GM23338 (cell line): Measurements from ENCODE around the gene CASP5. TPM values are rescaled to one million over a fixed set of nuclear protein-coding genes. Genes with fewer than 3 reads are reported as not detected.

Source experiments
- ATAC-seq: fragments of 200-7000 bp; cut with Tn5 transposase; 3 replicates; pipeline ENCODE4 v1.9.1; 2020
- DNase-seq: peaks from one replicate; pipeline ENCODE4 v3.0.0-alpha.2; 2015; ENCODE audit warnings: low spot score
- H2AFZ ChIP-seq: fragments of 200-600 bp; sonication (generic); 2 replicates; pipeline ENCODE4 v1.8.0; 2016; ENCODE audit warnings: antibody characterized with exemption, mild to moderate bottlenecking, moderate library complexity
- H3F3A ChIP-seq: fragments of 200-600 bp; sonication (generic); replicated peaks from 2 replicates; pipeline ENCODE4 v1.8.0; 2017; ENCODE audit warnings: antibody characterized with exemption, mixed run types, low read depth
- H3K27ac ChIP-seq: fragments of 200-600 bp; sonication (generic); 2 replicates; pipeline ENCODE4 v1.6.1; 2016; ENCODE audit warnings: low read depth
- H3K27me3 ChIP-seq: fragments of 200-600 bp; sonication (generic); 2 replicates; pipeline ENCODE4 v1.8.0; 2016; ENCODE audit warnings: mild to moderate bottlenecking, mixed run types, moderate library complexity; ENCODE audit not compliant: insufficient read depth
- H3K36me3 ChIP-seq: fragments of 200-600 bp; sonication (generic); 2 replicates; pipeline ENCODE4 v1.8.0; 2016; ENCODE audit warnings: mild to moderate bottlenecking; ENCODE audit not compliant: insufficient read depth
- H3K4me1 ChIP-seq: fragments of 200-600 bp; sonication (generic); 2 replicates; pipeline ENCODE4 v1.8.0; 2016; ENCODE audit warnings: mild to moderate bottlenecking, moderate library complexity; ENCODE audit not compliant: insufficient read depth
- H3K4me2 ChIP-seq: fragments of 200-600 bp; sonication (generic); 2 replicates; pipeline ENCODE4 v1.7.1; 2017; ENCODE audit warnings: mixed run types
- H3K4me3 ChIP-seq: fragments of 200-600 bp; sonication (generic); 2 replicates; pipeline ENCODE4 v1.6.1; 2016; ENCODE audit warnings: mixed run types
- H3K79me2 ChIP-seq: fragments of 200-600 bp; sonication (generic); replicated peaks from 2 replicates; pipeline ENCODE4 v1.8.0; 2017; ENCODE audit warnings: mild to moderate bottlenecking; ENCODE audit not compliant: insufficient read depth
- H3K9me2 ChIP-seq: fragments of 200-600 bp; sonication (generic); 2 replicates; pipeline ENCODE4 v1.8.0; 2017; ENCODE audit not compliant: insufficient read depth
- H4K20me1 ChIP-seq: fragments of 200-600 bp; sonication (generic); replicated peaks from 2 replicates; pipeline ENCODE4 v1.8.0; 2017; ENCODE audit warnings: mild to moderate bottlenecking; ENCODE audit not compliant: insufficient read depth
- H3K27ac Mint-ChIP-seq: 2 replicates; pipeline ENCODE4 v1.8.0; 2020; ENCODE audit warnings: inconsistent platforms, mild to moderate bottlenecking, moderate library complexity, mixed read lengths
- H3K27me3 Mint-ChIP-seq: 3 replicates; pipeline ENCODE4 v1.8.0; 2022; ENCODE audit warnings: low read depth, mild to moderate bottlenecking, moderate library complexity, mixed read lengths, inconsistent platforms; ENCODE audit not compliant: insufficient read depth, poor library complexity
- H3K36me3 Mint-ChIP-seq: 3 replicates; pipeline ENCODE4 v1.8.0; 2021; ENCODE audit warnings: low read depth, mild to moderate bottlenecking, inconsistent platforms, moderate library complexity, mixed read lengths
- H3K4me1 Mint-ChIP-seq: 3 replicates; pipeline ENCODE4 v1.8.0; 2020; ENCODE audit warnings: mild to moderate bottlenecking, inconsistent platforms, mixed read lengths
- H3K4me3 Mint-ChIP-seq: 3 replicates; pipeline ENCODE4 v1.8.0; 2021; ENCODE audit warnings: moderate library complexity, mild to moderate bottlenecking, inconsistent platforms, mixed read lengths
- H3K9me3 Mint-ChIP-seq: 3 replicates; pipeline ENCODE4 v1.8.0; 2020; ENCODE audit warnings: moderate library complexity, mild to moderate bottlenecking, inconsistent platforms, mixed read lengths
- CREB1 ChIP-seq: fragments of 250-450 bp; sonication (Bioruptor Pico); IDR thresholded peaks from 2 replicates; pipeline ENCODE4 v1.5.0; 2020; ENCODE audit warnings: low read depth, mild to moderate bottlenecking, moderate library complexity
- CTCF ChIP-seq, 2 experiments: fragments of 200-600 bp in 1 of 2; sonication (generic) in 1 of 2; conservative IDR thresholded peaks; 2 replicates each; pipeline versions ENCODE4 v1.5.1 to v1.6.1; 2016 to 2017; ENCODE audit warnings: antibody characterized with exemption in 2 of 2, low read depth in 2 of 2, mild to moderate bottlenecking in 2 of 2, moderate library complexity in 1 of 2
- EZH2 ChIP-seq: fragments of 200-600 bp; sonication (generic); IDR thresholded peaks from one replicate; pipeline ENCODE4 v1.8.0; 2017; ENCODE audit warnings: antibody characterized with exemption, mild to moderate bottlenecking, low read depth; ENCODE audit not compliant: unreplicated experiment
- EZH2phosphoT487 ChIP-seq: fragments of 200-600 bp; sonication (generic); IDR thresholded peaks from one replicate; pipeline ENCODE4 v1.8.1; 2018; ENCODE audit warnings: antibody characterized with exemption; ENCODE audit not compliant: unreplicated experiment
- JUNB ChIP-seq: IDR thresholded peaks from one replicate; pipeline ENCODE4 v1.6.1; 2016; ENCODE audit warnings: antibody characterized with exemption; ENCODE audit not compliant: unreplicated experiment
- NANOG ChIP-seq: IDR thresholded peaks from 2 replicates; pipeline ENCODE4 v1.6.1; 2016; ENCODE audit warnings: antibody characterized with exemption, borderline replicate concordance
- POLR2AphosphoS5 ChIP-seq: IDR thresholded peaks from 2 replicates; pipeline ENCODE4 v1.6.1; 2016; ENCODE audit warnings: antibody characterized with exemption, low read depth
- REST ChIP-seq: IDR thresholded peaks from one replicate; pipeline ENCODE4 v1.6.1; 2018; ENCODE audit warnings: antibody characterized with exemption; ENCODE audit not compliant: unreplicated experiment
- STAT1 ChIP-seq: IDR thresholded peaks from one replicate; pipeline ENCODE4 v1.6.1; 2016; ENCODE audit warnings: antibody characterized with exemption; ENCODE audit not compliant: unreplicated experiment
- ZNF114 ChIP-seq: fragments of 250-450 bp; sonication (Bioruptor Pico); IDR thresholded peaks from 2 replicates; pipeline ENCODE4 v1.5.0; 2020; ENCODE audit warnings: mild to moderate bottlenecking, moderate library complexity
- ZNF331 ChIP-seq: fragments of 250-450 bp; sonication (Bioruptor Pico); IDR thresholded peaks from 2 replicates; pipeline ENCODE4 v1.5.0; 2020; ENCODE audit warnings: low read depth, mild to moderate bottlenecking, moderate library complexity
- polyA plus RNA-seq: library from polyadenylated mRNA; unstranded; fragments of >200 nt; fragmentation: Nextera tagmentation; extraction: Ambion mirVana; gene quantifications from 2 replicates; pipeline ENCODE4 v1.2.1, GENCODE V29; 2016
- total RNA-seq: library from RNA; depleted of rRNA; stranded (reverse); fragments of >200 nt; shearing (Covaris generic); gene quantifications from 2 replicates; pipeline ENCODE4 v1.2.3, GENCODE V29; 2014
- TF ChIP-seq, protein P1 (sequence below): fragments of 250-450 bp; sonication (Bioruptor Pico); IDR thresholded peaks from 2 replicates; pipeline ENCODE4 v1.5.0; 2020; ENCODE audit warnings: mild to moderate bottlenecking, moderate library complexity
- TF ChIP-seq, protein P2 (sequence below): IDR thresholded peaks from 2 replicates; pipeline ENCODE4 v1.6.1; 2016; ENCODE audit warnings: antibody characterized with exemption

The CASP5 gene
- total and polyA plus RNA-seq, 2 experiments from 2014 or later = not detected

DNA sequence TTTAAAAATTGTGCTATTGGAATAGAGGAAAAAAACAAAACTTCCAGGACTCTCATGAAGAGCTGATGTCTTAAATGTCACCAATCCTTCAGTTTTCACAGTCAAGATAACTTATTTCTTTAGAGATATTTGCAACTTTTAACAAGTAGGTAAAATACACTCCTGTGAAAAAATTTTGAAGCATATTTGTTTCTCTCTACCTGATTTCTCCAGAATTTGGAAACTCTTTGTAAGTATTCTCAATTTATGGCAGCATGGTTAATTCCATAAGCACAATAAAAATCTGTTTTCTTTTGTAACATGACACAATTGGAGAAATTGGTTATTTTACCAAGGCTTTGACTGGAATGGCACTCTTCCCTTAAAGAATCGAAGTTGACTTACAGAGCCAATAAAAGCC lies 58.7 kb downstream of the CASP5 start:
- Mint-ChIP-seq H3K4me1 (peaks cover 3% of the 10 kb centered on the region; the same call in 2 of the 3 replicates), H3K27ac (no peak overlapping the region), H3K36me3 (peaks cover 31% of the 10 kb centered on the region), H3K4me3 (no peak overlapping the region), H3K27me3 (no peaks in the 10 kb centered on the region), H3K9me3 (peaks cover 28% of the 10 kb centered on the region)
- H3K79me2 ChIP-seq = no peaks in the 10 kb centered on the region
- H3K27me3 ChIP-seq = no peaks in the 10 kb centered on the region
- ATAC-seq (no peak), DNase-seq (no peak)
- H3K9me2 ChIP-seq = peaks cover 11% of the 10 kb centered on the region; the same call in 1 of the 2 replicates
- no peak overlapping the region for H2AFZ ChIP-seq
- no peak overlapping the region for H3K27ac ChIP-seq
- no peak overlapping the region for H3K4me3 ChIP-seq
- TF ChIP-seq REST (no peak), POLR2AphosphoS5 (no peak), ZNF331 (CRISPR knock-in tag) (no peak), STAT1 (no peak), EZH2phosphoT487 (no peak), CTCF (conservative IDR thresholded peaks at IDR 0.05; ENCODE audit: low read depth in 2 of 2) (no peak), JUNB (no peak), EZH2 (no peak), CREB1 (CRISPR knock-in tag) (no peak), ZNF114 (CRISPR knock-in tag) (no peak), NANOG (no peak)
- TF ChIP-seq, protein P1, sequence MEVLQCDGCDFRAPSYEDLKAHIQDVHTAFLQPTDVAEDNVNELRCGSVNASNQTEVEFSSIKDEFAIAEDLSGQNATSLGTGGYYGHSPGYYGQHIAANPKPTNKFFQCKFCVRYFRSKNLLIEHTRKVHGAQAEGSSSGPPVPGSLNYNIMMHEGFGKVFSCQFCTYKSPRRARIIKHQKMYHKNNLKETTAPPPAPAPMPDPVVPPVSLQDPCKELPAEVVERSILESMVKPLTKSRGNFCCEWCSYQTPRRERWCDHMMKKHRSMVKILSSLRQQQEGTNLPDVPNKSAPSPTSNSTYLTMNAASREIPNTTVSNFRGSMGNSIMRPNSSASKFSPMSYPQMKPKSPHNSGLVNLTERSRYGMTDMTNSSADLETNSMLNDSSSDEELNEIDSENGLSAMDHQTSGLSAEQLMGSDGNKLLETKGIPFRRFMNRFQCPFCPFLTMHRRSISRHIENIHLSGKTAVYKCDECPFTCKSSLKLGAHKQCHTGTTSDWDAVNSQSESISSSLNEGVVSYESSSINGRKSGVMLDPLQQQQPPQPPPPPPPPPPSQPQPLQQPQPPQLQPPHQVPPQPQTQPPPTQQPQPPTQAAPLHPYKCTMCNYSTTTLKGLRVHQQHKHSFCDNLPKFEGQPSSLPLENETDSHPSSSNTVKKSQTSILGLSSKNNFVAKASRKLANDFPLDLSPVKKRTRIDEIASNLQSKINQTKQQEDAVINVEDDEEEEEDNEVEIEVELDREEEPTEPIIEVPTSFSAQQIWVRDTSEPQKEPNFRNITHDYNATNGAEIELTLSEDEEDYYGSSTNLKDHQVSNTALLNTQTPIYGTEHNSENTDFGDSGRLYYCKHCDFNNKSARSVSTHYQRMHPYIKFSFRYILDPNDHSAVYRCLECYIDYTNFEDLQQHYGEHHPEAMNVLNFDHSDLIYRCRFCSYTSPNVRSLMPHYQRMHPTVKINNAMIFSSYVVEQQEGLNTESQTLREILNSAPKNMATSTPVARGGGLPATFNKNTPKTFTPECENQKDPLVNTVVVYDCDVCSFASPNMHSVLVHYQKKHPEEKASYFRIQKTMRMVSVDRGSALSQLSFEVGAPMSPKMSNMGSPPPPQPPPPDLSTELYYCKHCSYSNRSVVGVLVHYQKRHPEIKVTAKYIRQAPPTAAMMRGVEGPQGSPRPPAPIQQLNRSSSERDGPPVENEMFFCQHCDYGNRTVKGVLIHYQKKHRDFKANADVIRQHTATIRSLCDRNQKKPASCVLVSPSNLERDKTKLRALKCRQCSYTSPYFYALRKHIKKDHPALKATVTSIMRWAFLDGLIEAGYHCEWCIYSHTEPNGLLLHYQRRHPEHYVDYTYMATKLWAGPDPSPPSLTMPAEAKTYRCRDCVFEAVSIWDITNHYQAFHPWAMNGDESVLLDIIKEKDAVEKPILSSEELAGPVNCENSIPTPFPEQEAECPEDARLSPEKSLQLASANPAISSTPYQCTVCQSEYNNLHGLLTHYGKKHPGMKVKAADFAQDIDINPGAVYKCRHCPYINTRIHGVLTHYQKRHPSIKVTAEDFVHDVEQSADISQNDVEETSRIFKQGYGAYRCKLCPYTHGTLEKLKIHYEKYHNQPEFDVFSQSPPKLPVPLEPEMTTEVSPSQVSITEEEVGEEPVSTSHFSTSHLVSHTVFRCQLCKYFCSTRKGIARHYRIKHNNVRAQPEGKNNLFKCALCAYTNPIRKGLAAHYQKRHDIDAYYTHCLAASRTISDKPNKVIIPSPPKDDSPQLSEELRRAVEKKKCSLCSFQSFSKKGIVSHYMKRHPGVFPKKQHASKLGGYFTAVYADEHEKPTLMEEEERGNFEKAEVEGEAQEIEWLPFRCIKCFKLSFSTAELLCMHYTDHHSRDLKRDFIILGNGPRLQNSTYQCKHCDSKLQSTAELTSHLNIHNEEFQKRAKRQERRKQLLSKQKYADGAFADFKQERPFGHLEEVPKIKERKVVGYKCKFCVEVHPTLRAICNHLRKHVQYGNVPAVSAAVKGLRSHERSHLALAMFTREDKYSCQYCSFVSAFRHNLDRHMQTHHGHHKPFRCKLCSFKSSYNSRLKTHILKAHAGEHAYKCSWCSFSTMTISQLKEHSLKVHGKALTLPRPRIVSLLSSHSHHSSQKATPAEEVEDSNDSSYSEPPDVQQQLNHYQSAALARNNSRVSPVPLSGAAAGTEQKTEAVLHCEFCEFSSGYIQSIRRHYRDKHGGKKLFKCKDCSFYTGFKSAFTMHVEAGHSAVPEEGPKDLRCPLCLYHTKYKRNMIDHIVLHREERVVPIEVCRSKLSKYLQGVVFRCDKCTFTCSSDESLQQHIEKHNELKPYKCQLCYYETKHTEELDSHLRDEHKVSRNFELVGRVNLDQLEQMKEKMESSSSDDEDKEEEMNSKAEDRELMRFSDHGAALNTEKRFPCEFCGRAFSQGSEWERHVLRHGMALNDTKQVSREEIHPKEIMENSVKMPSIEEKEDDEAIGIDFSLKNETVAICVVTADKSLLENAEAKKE (CRISPR knock-in tag) = no peak
- TF ChIP-seq, protein P2, sequence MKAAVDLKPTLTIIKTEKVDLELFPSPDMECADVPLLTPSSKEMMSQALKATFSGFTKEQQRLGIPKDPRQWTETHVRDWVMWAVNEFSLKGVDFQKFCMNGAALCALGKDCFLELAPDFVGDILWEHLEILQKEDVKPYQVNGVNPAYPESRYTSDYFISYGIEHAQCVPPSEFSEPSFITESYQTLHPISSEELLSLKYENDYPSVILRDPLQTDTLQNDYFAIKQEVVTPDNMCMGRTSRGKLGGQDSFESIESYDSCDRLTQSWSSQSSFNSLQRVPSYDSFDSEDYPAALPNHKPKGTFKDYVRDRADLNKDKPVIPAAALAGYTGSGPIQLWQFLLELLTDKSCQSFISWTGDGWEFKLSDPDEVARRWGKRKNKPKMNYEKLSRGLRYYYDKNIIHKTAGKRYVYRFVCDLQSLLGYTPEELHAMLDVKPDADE = no peak
- no peaks in the 10 kb centered on the region for H4K20me1 ChIP-seq
- H3K36me3 ChIP-seq = peaks cover 4% of the 10 kb centered on the region; the same call in 1 of the 2 replicates
- peaks cover 5% of the 10 kb centered on the region; the same call in 1 of the 2 replicates for H3K4me1 ChIP-seq
- no peaks in the 10 kb centered on the region for H3F3A ChIP-seq
- H3K4me2 ChIP-seq = no peak overlapping the region
